H9 (cell line): ENCODE data around the gene FN1. TPM values are rescaled to one million over a fixed set of nuclear protein-coding genes. Genes with fewer than 3 reads are reported as not detected.

ENCODE experiments used
- DNase-seq: peaks from one replicate; pipeline ENCODE4 v3.0.0-alpha.2; 2017
- H2AFZ ChIP-seq: one replicate; pipeline ENCODE4 v1.6.1; 2013; ENCODE audit warnings: mild to moderate bottlenecking, low read length, control low read depth, moderate library complexity
- H2AK5ac ChIP-seq: 2 replicates; pipeline ENCODE4 v1.6.1; 2013; ENCODE audit warnings: low read length, control low read depth, mixed read lengths; ENCODE audit not compliant: insufficient read length
- H2BK120ac ChIP-seq: one replicate; pipeline ENCODE4 v1.6.1; 2013; ENCODE audit warnings: low read depth, mild to moderate bottlenecking, low read length, control low read depth, inconsistent platforms; ENCODE audit not compliant: poor library complexity, severe bottlenecking
- H2BK12ac ChIP-seq: 2 replicates; pipeline ENCODE4 v1.6.1; 2013; ENCODE audit warnings: low read length, control low read depth, mixed read lengths, low read depth; ENCODE audit not compliant: insufficient read length
- H2BK15ac ChIP-seq: 2 replicates; pipeline ENCODE4 v1.6.1; 2013; ENCODE audit warnings: low read depth, low read length, control low read depth
- H2BK20ac ChIP-seq: one replicate; pipeline ENCODE4 v1.6.1; 2013; ENCODE audit warnings: low read depth, mild to moderate bottlenecking, low read length, control low read depth, inconsistent platforms; ENCODE audit not compliant: poor library complexity, severe bottlenecking
- H2BK5ac ChIP-seq: 2 replicates; pipeline ENCODE4 v1.6.1; 2013; ENCODE audit warnings: low read length, control low read depth, mixed read lengths; ENCODE audit not compliant: insufficient read length
- H3K14ac ChIP-seq: 2 replicates; pipeline ENCODE4 v1.6.1; 2013; ENCODE audit warnings: low read length, control low read depth; ENCODE audit not compliant: insufficient read depth
- H3K18ac ChIP-seq: 2 replicates; pipeline ENCODE4 v1.6.1; 2013; ENCODE audit warnings: low read depth, mild to moderate bottlenecking, mixed read lengths, low read length, control low read depth; ENCODE audit not compliant: insufficient read length
- H3K23ac ChIP-seq: 2 replicates; pipeline ENCODE4 v1.6.1; 2013; ENCODE audit warnings: low read length, control low read depth, mixed read lengths, low read depth; ENCODE audit not compliant: insufficient read length
- H3K23me2 ChIP-seq: 2 replicates; pipeline ENCODE4 v1.6.1; 2013; ENCODE audit warnings: low read depth, mild to moderate bottlenecking, mixed read lengths, low read length, control low read depth; ENCODE audit not compliant: insufficient read length, poor library complexity, severe bottlenecking
- H3K27ac ChIP-seq: 2 replicates; pipeline ENCODE4 v1.5.1; 2013; ENCODE audit warnings: low read length, control low read depth, mixed read lengths, low read depth; ENCODE audit not compliant: insufficient read length
- H3K27me3 ChIP-seq: 2 replicates; pipeline ENCODE4 v1.6.1; 2013; ENCODE audit warnings: low read length, control low read depth, inconsistent platforms; ENCODE audit not compliant: insufficient read depth
- H3K4ac ChIP-seq: 2 replicates; pipeline ENCODE4 v1.6.1; 2013; ENCODE audit warnings: low read depth, mild to moderate bottlenecking, control low read depth, inconsistent platforms, low read length, moderate library complexity
- H3K4me1 ChIP-seq: 2 replicates; pipeline ENCODE4 v1.6.1; 2013; ENCODE audit warnings: low read length, control low read depth, inconsistent platforms; ENCODE audit not compliant: insufficient read depth
- H3K4me2 ChIP-seq: 2 replicates; pipeline ENCODE4 v1.6.1; 2013; ENCODE audit warnings: low read length, control low read depth, mixed read lengths; ENCODE audit not compliant: insufficient read length, insufficient read depth
- H3K56ac ChIP-seq: 2 replicates; pipeline ENCODE4 v1.6.1; 2013; ENCODE audit warnings: low read depth, mild to moderate bottlenecking, mixed read lengths, low read length, control low read depth; ENCODE audit not compliant: insufficient read length
- H3K79me1 ChIP-seq: 2 replicates; pipeline ENCODE4 v1.6.1; 2013; ENCODE audit warnings: low read depth, mild to moderate bottlenecking, moderate library complexity, low read length, control low read depth, inconsistent platforms; ENCODE audit not compliant: insufficient read depth, poor library complexity, severe bottlenecking
- H3K79me2 ChIP-seq: 2 replicates; pipeline ENCODE4 v1.6.1; 2013; ENCODE audit warnings: low read length, control low read depth, inconsistent platforms; ENCODE audit not compliant: insufficient read depth
- H3K9ac ChIP-seq: 2 replicates; pipeline ENCODE4 v1.6.1; 2013; ENCODE audit warnings: low read length, control low read depth, mixed read lengths; ENCODE audit not compliant: insufficient read length; ENCODE audit errors: extremely low read depth
- H3K9me3 ChIP-seq: one replicate; pipeline ENCODE4 v1.6.1; 2013; ENCODE audit warnings: low read depth, low read length, inconsistent platforms; ENCODE audit not compliant: control insufficient read depth
- H3T11ph ChIP-seq: one replicate; pipeline ENCODE4 v1.6.1; 2013; ENCODE audit warnings: mild to moderate bottlenecking, low read length, control low read depth, inconsistent platforms
- H4K20me1 ChIP-seq: one replicate; pipeline ENCODE4 v1.6.1; 2013; ENCODE audit not compliant: control insufficient read depth, insufficient read length, insufficient read depth
- H4K5ac ChIP-seq: 2 replicates; pipeline ENCODE4 v1.6.1; 2013; ENCODE audit warnings: low read depth, mild to moderate bottlenecking, mixed read lengths, low read length, control low read depth; ENCODE audit not compliant: insufficient read length
- H4K8ac ChIP-seq: replicated peaks from 2 replicates; pipeline ENCODE4 v1.6.1; 2013; ENCODE audit warnings: low read length, control low read depth, mixed read lengths, low read depth; ENCODE audit not compliant: insufficient read length
- H4K91ac ChIP-seq: 2 replicates; pipeline ENCODE4 v1.6.1; 2013; ENCODE audit warnings: low read depth, mild to moderate bottlenecking, moderate library complexity, mixed read lengths, low read length, control low read depth; ENCODE audit not compliant: insufficient read length
- H3K27ac Mint-ChIP-seq, 3 experiments: 2 replicates in 2 of 3; 3 replicates in 1 of 3; pipeline ENCODE4 v1.8.0; 2020 to 2021; ENCODE audit warnings: mixed read lengths in 3 of 3, mild to moderate bottlenecking in 1 of 3, moderate library complexity in 1 of 3
- H3K27me3 Mint-ChIP-seq: 2 replicates; pipeline ENCODE4 v1.8.0; 2021; ENCODE audit warnings: low read depth, mild to moderate bottlenecking, moderate library complexity, mixed read lengths
- H3K36me3 Mint-ChIP-seq, 3 experiments: 2 replicates in 2 of 3; 3 replicates in 1 of 3; pipeline ENCODE4 v1.8.0; 2020 to 2021; ENCODE audit warnings: low read depth in 3 of 3, mixed read lengths in 3 of 3; ENCODE audit not compliant: insufficient read depth in 1 of 3
- H3K4me1 Mint-ChIP-seq, 2 experiments: 2 replicates each; pipeline ENCODE4 v1.8.0; 2020; ENCODE audit warnings: mixed read lengths in 2 of 2
- H3K4me3 Mint-ChIP-seq, 2 experiments: 2 replicates in 1 of 2; 3 replicates in 1 of 2; pipeline ENCODE4 v1.8.0; 2020 to 2021; ENCODE audit warnings: mild to moderate bottlenecking in 2 of 2, mixed read lengths in 2 of 2, moderate library complexity in 1 of 2
- H3K9me3 Mint-ChIP-seq, 2 experiments: 2 replicates in 1 of 2; 3 replicates in 1 of 2; pipeline ENCODE4 v1.8.0; 2020; ENCODE audit warnings: mild to moderate bottlenecking in 2 of 2, mixed read lengths in 2 of 2, moderate library complexity in 1 of 2
- WGBS: extraction: QIAGEN DNeasy Blood & Tissue Kit; methylation state at CpG from one replicate; pipeline ENCODE4 v1.1.7; 2013; ENCODE audit warnings: missing lambda C conversion rate, low lambda C conversion rate, mixed read lengths; ENCODE audit not compliant: insufficient read length; ENCODE audit errors: extremely low coverage; 5-methylcytosine and 5-hydroxymethylcytosine counted together
- total RNA-seq: library from RNA; stranded (reverse); gene quantifications from 2 replicates; pipeline ENCODE4 v1.2.1, GENCODE V29; 2021
- TF ChIP-seq, protein P1 (sequence below): fragments of 200-600 bp; sonication (generic); conservative IDR thresholded peaks from 3 replicates; pipeline ENCODE4 v1.8.0; 2021; ENCODE audit warnings: antibody characterized with exemption, mild to moderate bottlenecking

Gene FN1
- total RNA-seq, 1 experiment from 2014 or later = 56.0 TPM

DNA sequence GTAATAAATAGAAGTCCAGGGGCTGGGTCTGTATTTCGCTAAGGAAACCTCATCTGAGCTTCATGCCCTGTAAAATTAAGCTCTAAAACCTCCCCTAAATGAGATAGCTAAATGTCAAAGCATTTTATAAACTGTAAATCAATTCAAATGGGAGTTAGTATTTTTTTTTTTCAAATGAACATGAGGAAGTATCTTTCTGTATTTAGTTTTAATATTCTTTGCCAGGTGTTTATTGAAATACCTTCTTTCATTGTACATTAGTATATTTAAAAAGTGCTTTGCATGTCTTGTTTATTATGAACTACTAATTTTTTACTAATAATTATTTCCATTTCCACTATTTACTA is 76.3 kb downstream of the FN1 start:
- Histone ChIP-seq H3K79me1 (no peaks in the 10 kb centered on the region), H4K8ac (no peak overlapping the region), H3K9me3 (no peaks in the 10 kb centered on the region), H2BK15ac (no peak overlapping the region), H3K23me2 (no peaks in the 10 kb centered on the region), H3K23ac (no peak overlapping the region), H4K20me1 (no peaks in the 10 kb centered on the region), H2BK20ac (no peak overlapping the region), H3K14ac (no peak overlapping the region), H4K91ac (no peak overlapping the region), H3K27me3 (no peaks in the 10 kb centered on the region), H3K18ac (no peak overlapping the region), H3K9ac (no peak overlapping the region), H3K27ac (no peak overlapping the region), H3K4ac (no peak overlapping the region), H3K79me2 (no peaks in the 10 kb centered on the region), H3T11ph (no peak overlapping the region), H3K56ac (no peak overlapping the region), H2BK120ac (no peak overlapping the region), H2BK12ac (no peak overlapping the region), H3K4me1 (no peaks in the 10 kb centered on the region), H4K5ac (no peak overlapping the region), H2AFZ (no peak overlapping the region), H2BK5ac (no peak overlapping the region), H2AK5ac (no peak overlapping the region), H3K4me2 (no peak overlapping the region)
- no CpG with 5 or more reads among the region's 1 CpG for WGBS
- Mint-ChIP-seq H3K4me3 (no peak overlapping the region), H3K36me3 (peaks cover 6 to 38% (median 22%) of the 10 kb centered on the region in 3 experiments; a peak in 5 of 7 replicates), H3K9me3 (no peaks in the 10 kb centered on the region), H3K27me3 (no peaks in the 10 kb centered on the region), H3K27ac (no peak overlapping the region), H3K4me1 (no peaks in the 10 kb centered on the region)
- no peak for DNase-seq
- TF ChIP-seq, protein P1, sequence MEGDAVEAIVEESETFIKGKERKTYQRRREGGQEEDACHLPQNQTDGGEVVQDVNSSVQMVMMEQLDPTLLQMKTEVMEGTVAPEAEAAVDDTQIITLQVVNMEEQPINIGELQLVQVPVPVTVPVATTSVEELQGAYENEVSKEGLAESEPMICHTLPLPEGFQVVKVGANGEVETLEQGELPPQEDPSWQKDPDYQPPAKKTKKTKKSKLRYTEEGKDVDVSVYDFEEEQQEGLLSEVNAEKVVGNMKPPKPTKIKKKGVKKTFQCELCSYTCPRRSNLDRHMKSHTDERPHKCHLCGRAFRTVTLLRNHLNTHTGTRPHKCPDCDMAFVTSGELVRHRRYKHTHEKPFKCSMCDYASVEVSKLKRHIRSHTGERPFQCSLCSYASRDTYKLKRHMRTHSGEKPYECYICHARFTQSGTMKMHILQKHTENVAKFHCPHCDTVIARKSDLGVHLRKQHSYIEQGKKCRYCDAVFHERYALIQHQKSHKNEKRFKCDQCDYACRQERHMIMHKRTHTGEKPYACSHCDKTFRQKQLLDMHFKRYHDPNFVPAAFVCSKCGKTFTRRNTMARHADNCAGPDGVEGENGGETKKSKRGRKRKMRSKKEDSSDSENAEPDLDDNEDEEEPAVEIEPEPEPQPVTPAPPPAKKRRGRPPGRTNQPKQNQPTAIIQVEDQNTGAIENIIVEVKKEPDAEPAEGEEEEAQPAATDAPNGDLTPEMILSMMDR = no peak
